ENCODE data around the gene FBXL5.

Gene FBXL5

DNA sequence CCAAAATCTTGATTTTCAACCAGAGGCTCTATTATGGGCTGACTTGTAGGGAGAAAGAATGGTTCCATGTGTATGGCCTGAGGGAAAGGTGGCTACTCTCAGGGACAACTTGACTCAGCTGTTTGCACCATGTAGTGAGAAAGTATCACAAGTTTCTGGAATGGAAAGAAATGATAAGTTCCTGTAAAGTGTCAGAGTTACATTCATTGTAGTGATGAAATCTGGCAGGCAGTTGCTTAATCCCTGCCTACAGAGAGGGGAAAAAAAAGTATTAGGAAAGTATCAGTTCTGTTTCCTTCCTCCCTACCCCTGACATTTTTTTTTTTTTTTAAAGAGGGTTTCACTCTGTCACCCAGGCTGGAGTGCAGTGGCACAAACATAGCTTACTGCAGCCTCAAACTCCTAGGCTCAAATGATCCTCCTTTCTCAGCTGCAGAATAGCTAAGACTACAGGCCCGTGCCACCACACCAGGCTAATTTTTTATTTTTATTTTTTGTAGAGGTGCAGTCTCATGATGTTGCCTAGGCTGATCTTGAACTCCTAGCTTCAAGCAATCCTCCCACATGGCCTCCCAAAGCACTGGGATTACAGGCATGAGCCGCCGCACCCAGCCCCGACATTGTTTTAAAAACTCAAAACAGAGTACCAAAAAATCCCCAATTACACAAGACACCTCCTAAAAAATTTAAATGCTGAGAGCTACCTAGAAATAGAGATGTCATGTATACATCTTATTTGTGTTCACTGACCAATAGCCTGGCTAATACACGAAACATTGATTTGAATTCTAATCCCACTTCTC is 4.8 kb upstream of the FBXL5 start:
- no peak overlapping the region for H4K91ac ChIP-seq (ENCODE audit: low read length)
- H3K18ac ChIP-seq (ENCODE audit: low read depth in 1 of 2, low read length in 2 of 2), result peak overlapping the region in 1 of 2 experiments; percentile 37
- H3K4me2 ChIP-seq (ENCODE audit: low read length, poor library complexity, severe bottlenecking), result no peak overlapping the region
- no peaks in the 10 kb centered on the region for H3K27me3 ChIP-seq (ENCODE audit: control insufficient read depth in 1 of 2, insufficient read depth in 1 of 2, low read length in 2 of 2)
- peak overlapping the region; percentile 30 for H3K9ac ChIP-seq (ENCODE audit: low read length)
- no peak overlapping the region for H2BK5ac ChIP-seq (ENCODE audit: low read depth, low read length, poor library complexity, severe bottlenecking)
- peak overlapping the region in 1 of 2 experiments; percentile 56 for H3K4ac ChIP-seq (ENCODE audit: low read depth in 1 of 2, low read length in 2 of 2)
- H4K8ac ChIP-seq (ENCODE audit: low read length), result no peak overlapping the region
- peaks cover 5% of the 10 kb centered on the region for H3K4me1 ChIP-seq (ENCODE audit: control insufficient read depth, insufficient read depth, low read depth, low read length)
- no peaks in the 10 kb centered on the region for H3K36me3 ChIP-seq (ENCODE audit: control insufficient read depth in 1 of 2, insufficient read depth in 2 of 2, low read depth in 1 of 2, low read length in 2 of 2)
- H3K9me3 ChIP-seq (ENCODE audit: control insufficient read depth, low read length), result no peaks in the 10 kb centered on the region
- H3K14ac ChIP-seq (ENCODE audit: low read length in 2 of 2), result no peak overlapping the region
- no peak overlapping the region for H2AFZ ChIP-seq (ENCODE audit: low read depth, low read length)
- peaks cover 10% of the 10 kb centered on the region for H3K79me1 ChIP-seq (replicated peaks; ENCODE audit: low read length, poor library complexity, severe bottlenecking)
- no peak overlapping the region for H3K23ac ChIP-seq (ENCODE audit: low read length in 2 of 2)
- no peak overlapping the region for H3K4me3 ChIP-seq (ENCODE audit: insufficient read depth in 1 of 2, low read depth in 1 of 2, low read length in 2 of 2)
- H3K27ac ChIP-seq (ENCODE audit: low read length, poor library complexity, severe bottlenecking), result no peak overlapping the region
- H2AK5ac ChIP-seq (ENCODE audit: low read length, severe bottlenecking), result no peak overlapping the region
- H2BK15ac ChIP-seq (ENCODE audit: low read depth, poor library complexity, severe bottlenecking), result no peak overlapping the region
- WGBS, result 100% methylated on average over 1 of the region's 5 CpGs
- no peak overlapping the region for H2BK12ac ChIP-seq (ENCODE audit: low read length in 2 of 2)
- peak; percentile 87 for DNase-seq
- no peak overlapping the region for H2BK120ac ChIP-seq (ENCODE audit: low read depth, low read length)

DNA sequence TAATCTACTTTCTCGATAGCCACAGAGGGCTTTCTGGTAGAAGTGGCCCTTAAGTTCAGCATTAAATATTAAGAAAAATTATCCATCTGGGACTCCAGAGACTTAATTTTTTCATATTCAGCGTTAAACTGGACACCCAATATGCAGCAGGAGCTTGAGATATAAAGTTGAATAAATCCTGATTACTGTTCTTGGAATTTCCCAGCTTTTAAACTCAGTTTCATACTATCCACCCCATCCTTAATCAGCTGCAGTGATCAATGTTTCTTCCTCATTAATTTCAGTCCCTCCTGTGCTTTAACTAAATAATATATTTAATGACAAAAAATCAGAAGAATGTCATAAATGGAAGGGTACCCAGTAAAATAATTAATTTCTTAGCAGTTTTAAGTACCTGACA is 3.6 kb upstream of the FBXL5 start:
- DNase-seq, result no peak
- no peak overlapping the region for H4K8ac ChIP-seq (ENCODE audit: low read length)
- peaks cover 5% of the 10 kb centered on the region for H3K4me1 ChIP-seq (ENCODE audit: control insufficient read depth, insufficient read depth, low read depth, low read length)
- H4K91ac ChIP-seq (ENCODE audit: low read length), result no peak overlapping the region
- H3K23ac ChIP-seq (ENCODE audit: low read length in 2 of 2), result no peak overlapping the region
- H2BK120ac ChIP-seq (ENCODE audit: low read depth, low read length), result no peak overlapping the region
- 86% methylated on average over 1 of the region's 2 CpGs for WGBS
- no peaks in the 10 kb centered on the region for H3K36me3 ChIP-seq (ENCODE audit: control insufficient read depth in 1 of 2, insufficient read depth in 2 of 2, low read depth in 1 of 2, low read length in 2 of 2)
- H2BK15ac ChIP-seq (ENCODE audit: low read depth, poor library complexity, severe bottlenecking), result no peak overlapping the region
- no peaks in the 10 kb centered on the region for H3K9me3 ChIP-seq (ENCODE audit: control insufficient read depth, low read length)
- H3K9ac ChIP-seq (ENCODE audit: low read length), result no peak overlapping the region
- no peak overlapping the region for H3K4me2 ChIP-seq (ENCODE audit: low read length, poor library complexity, severe bottlenecking)
- no peak overlapping the region for H2AK5ac ChIP-seq (ENCODE audit: low read length, severe bottlenecking)
- no peak overlapping the region for H3K14ac ChIP-seq (ENCODE audit: low read length in 2 of 2)
- H2BK5ac ChIP-seq (ENCODE audit: low read depth, low read length, poor library complexity, severe bottlenecking), result no peak overlapping the region
- H3K18ac ChIP-seq (ENCODE audit: low read depth in 1 of 2, low read length in 2 of 2), result no peak overlapping the region
- H2AFZ ChIP-seq (ENCODE audit: low read depth, low read length), result no peak overlapping the region
- H3K4me3 ChIP-seq (ENCODE audit: insufficient read depth in 1 of 2, low read depth in 1 of 2, low read length in 2 of 2), result no peak overlapping the region
- no peak overlapping the region for H2BK12ac ChIP-seq (ENCODE audit: low read length in 2 of 2)
- H3K27ac ChIP-seq (ENCODE audit: low read length, poor library complexity, severe bottlenecking), result no peak overlapping the region
- H3K27me3 ChIP-seq (ENCODE audit: control insufficient read depth in 1 of 2, insufficient read depth in 1 of 2, low read length in 2 of 2), result no peaks in the 10 kb centered on the region
- H3K79me1 ChIP-seq (replicated peaks; ENCODE audit: low read length, poor library complexity, severe bottlenecking), result peaks cover 10% of the 10 kb centered on the region
- no peak overlapping the region for H3K4ac ChIP-seq (ENCODE audit: low read depth in 1 of 2, low read length in 2 of 2)

DNA sequence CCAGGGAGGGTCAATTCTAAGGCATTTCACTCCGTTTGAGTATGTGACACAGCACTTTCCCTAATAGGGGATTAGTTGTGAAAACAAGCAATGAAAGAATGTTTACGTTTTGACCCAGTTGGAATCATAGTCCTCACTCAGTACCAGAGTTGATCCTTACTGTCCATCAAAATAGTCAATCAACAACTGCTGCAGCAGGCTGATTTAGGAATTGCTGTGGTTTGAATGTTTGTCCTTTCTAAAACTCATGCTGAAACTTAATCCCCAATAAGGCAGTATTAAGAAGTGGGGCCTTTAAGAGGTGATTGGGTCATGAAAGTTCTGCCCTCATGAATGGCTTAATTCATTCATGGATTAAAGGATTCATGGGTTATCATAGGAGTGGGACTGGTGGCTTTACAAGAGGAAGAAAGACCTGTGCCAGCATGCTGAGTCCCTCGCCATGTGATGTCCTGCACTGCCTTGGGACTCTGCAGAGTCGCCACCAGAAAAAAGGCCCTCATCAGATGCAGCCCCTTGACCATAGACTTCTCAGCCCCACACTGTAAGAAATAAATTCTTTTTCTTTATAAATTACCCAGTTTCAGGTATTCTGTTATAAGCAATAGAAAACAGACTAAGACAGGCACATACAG is 3.1 kb upstream of the FBXL5 start:
- Histone ChIP-seq H3K4me1 (ENCODE audit: control insufficient read depth, insufficient read depth, low read depth, low read length) (peaks cover 5% of the 10 kb centered on the region), H3K9me3 (ENCODE audit: control insufficient read depth, low read length) (no peaks in the 10 kb centered on the region)
- 71% methylated on average over 2 of the region's 4 CpGs for WGBS

DNA sequence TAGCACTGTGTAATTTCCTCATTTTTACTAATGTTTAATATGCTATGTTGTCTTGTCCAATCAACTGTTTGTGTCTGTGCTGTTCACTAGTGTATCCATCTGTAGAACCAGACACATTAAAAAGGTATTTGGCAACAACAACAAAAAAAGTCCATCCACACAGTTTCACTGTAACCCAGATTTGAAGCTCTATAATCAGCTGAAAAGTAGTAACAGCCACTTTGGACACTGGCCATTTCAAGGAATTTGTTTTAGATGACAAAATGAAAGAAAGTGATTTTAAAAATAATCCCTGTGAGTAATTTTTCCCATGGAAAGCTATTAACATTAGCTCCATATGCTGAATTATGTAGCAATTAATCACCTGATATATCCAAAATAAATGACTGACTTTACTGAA is 2.2 kb upstream of the FBXL5 start:
- no peak overlapping the region for H3K27ac ChIP-seq (ENCODE audit: low read length, poor library complexity, severe bottlenecking)
- H3K36me3 ChIP-seq (ENCODE audit: control insufficient read depth in 1 of 2, insufficient read depth in 2 of 2, low read depth in 1 of 2, low read length in 2 of 2), result no peaks in the 10 kb centered on the region
- H3K27me3 ChIP-seq (ENCODE audit: control insufficient read depth in 1 of 2, insufficient read depth in 1 of 2, low read length in 2 of 2), result no peaks in the 10 kb centered on the region
- H3K23ac ChIP-seq (ENCODE audit: low read length in 2 of 2), result no peak overlapping the region
- no peaks in the 10 kb centered on the region for H3K9me3 ChIP-seq (ENCODE audit: control insufficient read depth, low read length)
- no peak overlapping the region for H4K91ac ChIP-seq (ENCODE audit: low read length)
- peaks cover 5% of the 10 kb centered on the region for H3K4me1 ChIP-seq (ENCODE audit: control insufficient read depth, insufficient read depth, low read depth, low read length)
- no peak overlapping the region for H3K9ac ChIP-seq (ENCODE audit: low read length)
- H2BK120ac ChIP-seq (ENCODE audit: low read depth, low read length), result no peak overlapping the region
- H2AFZ ChIP-seq (ENCODE audit: low read depth, low read length), result no peak overlapping the region
- DNase-seq, result no peak
- H2BK12ac ChIP-seq (ENCODE audit: low read length in 2 of 2), result no peak overlapping the region
- H2BK5ac ChIP-seq (ENCODE audit: low read depth, low read length, poor library complexity, severe bottlenecking), result no peak overlapping the region
- H2BK15ac ChIP-seq (ENCODE audit: low read depth, poor library complexity, severe bottlenecking), result no peak overlapping the region
- no peak overlapping the region for H3K4me2 ChIP-seq (ENCODE audit: low read length, poor library complexity, severe bottlenecking)
- H3K14ac ChIP-seq (ENCODE audit: low read length in 2 of 2), result no peak overlapping the region
- H3K4me3 ChIP-seq (ENCODE audit: insufficient read depth in 1 of 2, low read depth in 1 of 2, low read length in 2 of 2), result no peak overlapping the region
- no peak overlapping the region for H2AK5ac ChIP-seq (ENCODE audit: low read length, severe bottlenecking)
- H3K4ac ChIP-seq (ENCODE audit: low read depth in 1 of 2, low read length in 2 of 2), result no peak overlapping the region
- no peak overlapping the region for H3K18ac ChIP-seq (ENCODE audit: low read depth in 1 of 2, low read length in 2 of 2)
- H4K8ac ChIP-seq (ENCODE audit: low read length), result no peak overlapping the region
- H3K79me1 ChIP-seq (replicated peaks; ENCODE audit: low read length, poor library complexity, severe bottlenecking), result peaks cover 10% of the 10 kb centered on the region

More for the DNA sequence above, 3.1 kb upstream of the FBXL5 start:
- H3K23ac ChIP-seq (ENCODE audit: low read length in 2 of 2), result no peak overlapping the region
- no peak overlapping the region for H3K4me2 ChIP-seq (ENCODE audit: low read length, poor library complexity, severe bottlenecking)
- no peak overlapping the region for H2BK120ac ChIP-seq (ENCODE audit: low read depth, low read length)
- no peak overlapping the region for H4K91ac ChIP-seq (ENCODE audit: low read length)
- H2BK5ac ChIP-seq (ENCODE audit: low read depth, low read length, poor library complexity, severe bottlenecking), result no peak overlapping the region
- H2BK12ac ChIP-seq (ENCODE audit: low read length in 2 of 2), result no peak overlapping the region
- no peak overlapping the region for H2BK15ac ChIP-seq (ENCODE audit: low read depth, poor library complexity, severe bottlenecking)
- no peak overlapping the region for H3K14ac ChIP-seq (ENCODE audit: low read length in 2 of 2)
- H3K27ac ChIP-seq (ENCODE audit: low read length, poor library complexity, severe bottlenecking), result no peak overlapping the region
- H3K36me3 ChIP-seq (ENCODE audit: control insufficient read depth in 1 of 2, insufficient read depth in 2 of 2, low read depth in 1 of 2, low read length in 2 of 2), result no peaks in the 10 kb centered on the region
- no peak overlapping the region for H2AFZ ChIP-seq (ENCODE audit: low read depth, low read length)
- DNase-seq, result no peak
- H3K27me3 ChIP-seq (ENCODE audit: control insufficient read depth in 1 of 2, insufficient read depth in 1 of 2, low read length in 2 of 2), result no peaks in the 10 kb centered on the region
- H3K4me3 ChIP-seq (ENCODE audit: insufficient read depth in 1 of 2, low read depth in 1 of 2, low read length in 2 of 2), result no peak overlapping the region
- no peak overlapping the region for H3K4ac ChIP-seq (ENCODE audit: low read depth in 1 of 2, low read length in 2 of 2)
- H4K8ac ChIP-seq (ENCODE audit: low read length), result no peak overlapping the region
- peaks cover 10% of the 10 kb centered on the region for H3K79me1 ChIP-seq (replicated peaks; ENCODE audit: low read length, poor library complexity, severe bottlenecking)
- no peak overlapping the region for H2AK5ac ChIP-seq (ENCODE audit: low read length, severe bottlenecking)
- H3K18ac ChIP-seq (ENCODE audit: low read depth in 1 of 2, low read length in 2 of 2), result no peak overlapping the region
- H3K9ac ChIP-seq (ENCODE audit: low read length), result no peak overlapping the region

Data from mesenchymal stem cell (in vitro differentiated cells and primary cell).